Hematopoietic multipotent progenitor cell treated with erythropoietin and hydrocortisone succinate and interleukin-3 and kit ligand, for 8 days (in vitro differentiated cells): Measurements from ENCODE around the gene ZNF69.
"Not testable (repeated sequence)": the region's sequence is repeated elsewhere in the genome, so short reads cannot be mapped to it uniquely, and the experiment has no call there.

Experiments used
- DNase-seq: peaks from one replicate; pipeline ENCODE4 v3.0.0-alpha.2; 2015

ZNF69 gene

GRCh38 chr19:11902228-11902627, 14.6 kb downstream of the ZNF69 start:
- DNase-seq = no peak

- no peak for DNase-seq
These were observed 18.3 kb downstream of the ZNF69 start for GRCh38 chr19:11905928-11906327.

DNA sequence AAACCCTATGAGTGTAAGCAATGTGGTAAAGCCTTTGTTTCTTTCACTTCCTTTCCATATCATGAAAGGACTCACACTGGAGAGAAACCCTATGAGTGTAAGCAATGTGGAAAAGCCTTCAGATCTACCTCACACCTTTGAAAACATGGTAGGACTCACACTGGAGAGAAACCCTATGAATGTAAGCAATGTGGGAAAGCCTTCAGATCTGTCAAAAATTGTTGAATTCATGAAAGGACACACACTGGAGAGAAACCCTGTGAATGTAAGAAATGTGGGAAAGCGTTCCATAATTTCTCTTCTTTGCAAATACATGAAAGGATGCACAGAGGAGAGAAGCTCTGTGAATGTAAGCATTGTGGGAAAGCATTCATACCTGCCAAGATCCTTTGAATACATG, 24.4 kb downstream of the ZNF69 start:
- DNase-seq = not testable (repeated sequence)

DNA sequence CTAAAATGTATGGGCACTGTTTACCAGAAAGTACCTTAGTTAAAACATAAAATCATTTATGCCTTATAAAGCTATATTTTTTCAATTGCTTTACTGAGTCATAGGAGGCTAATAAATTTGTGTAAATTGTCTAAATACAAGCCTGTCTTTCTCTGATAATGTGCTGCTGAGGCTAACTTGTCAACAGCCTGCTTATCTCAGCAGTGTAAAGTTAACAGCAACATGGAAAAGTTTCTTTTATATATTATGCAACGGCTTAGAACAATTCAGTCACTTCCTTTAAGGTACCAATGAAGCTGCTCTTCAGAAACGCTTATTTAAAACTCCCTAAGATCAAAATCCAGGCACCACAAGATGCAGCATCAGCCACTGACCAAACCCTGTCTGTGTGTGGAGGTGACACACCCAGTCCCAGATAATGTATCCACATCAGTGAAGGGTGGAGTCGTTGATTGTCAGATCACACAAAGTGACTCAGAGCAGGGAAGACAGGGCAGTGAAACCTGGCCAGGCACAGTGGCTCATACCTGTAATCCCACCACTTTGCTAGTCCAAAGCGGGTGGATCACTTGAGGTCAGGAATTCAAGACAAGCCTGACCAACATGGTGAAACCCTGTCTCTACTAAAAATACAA, 27.0 kb downstream of the ZNF69 start:
- DNase-seq = not testable (repeated sequence)

- no peak for DNase-seq
These were observed 34.4 kb downstream of the ZNF69 start for GRCh38 chr19:11921852-11922495.

- DNase-seq = peak; percentile 96
These were observed 37.5 kb downstream of the ZNF69 start, which contains the start of gene ZNF700 for GRCh38 chr19:11924886-11925650. ZNF700 (plus strand) TSS chr19:11925107; CDS start chr19:11925211, 104 bp downstream.

GRCh38 chr19:11925651-11926187, 38.1 kb downstream of the ZNF69 start:
- peak; percentile 28 for DNase-seq

DNA sequence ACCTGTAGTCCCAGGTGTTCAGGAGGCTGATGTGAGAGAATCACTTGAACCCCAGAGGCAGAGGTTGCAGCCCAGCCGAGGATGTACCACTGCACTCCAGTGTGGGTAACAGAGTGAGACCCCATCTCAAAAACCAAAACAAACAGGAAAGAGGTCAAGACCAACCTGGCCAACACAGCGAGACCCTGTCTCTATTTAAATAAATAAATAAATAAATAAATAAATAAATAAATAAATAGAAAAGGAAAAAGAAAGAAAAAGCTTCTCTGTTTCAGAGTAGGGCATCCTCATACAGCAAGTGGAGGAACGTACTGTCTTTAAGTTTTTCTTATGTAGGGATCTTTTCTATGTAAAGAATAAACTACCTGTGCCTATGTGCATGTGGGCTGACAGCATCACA, 39.6 kb downstream of the ZNF69 start:
- no peak for DNase-seq

DNA sequence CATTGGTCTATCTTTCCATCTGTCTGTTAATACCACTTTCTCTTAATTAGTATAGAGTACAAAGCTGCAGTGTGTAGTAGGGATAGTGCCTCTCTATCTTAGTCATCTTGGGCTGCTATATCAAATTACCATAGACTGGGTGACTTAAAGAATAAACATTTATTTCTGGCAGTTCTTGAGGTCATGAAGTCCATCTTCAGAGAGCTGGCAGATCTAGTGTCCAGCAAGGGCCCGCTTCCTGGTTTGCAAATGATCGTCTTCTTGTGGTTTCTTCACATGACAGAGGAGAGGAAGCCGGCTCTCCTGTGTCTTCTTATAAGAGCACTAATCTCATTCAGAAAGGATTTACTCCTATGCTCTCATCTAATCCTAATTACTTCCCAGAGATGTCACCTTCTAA, 43.5 kb downstream of the ZNF69 start:
- no peak for DNase-seq

- DNase-seq = no peak
These were observed 43.9 kb downstream of the ZNF69 start for GRCh38 chr19:11931513-11931912.

DNA sequence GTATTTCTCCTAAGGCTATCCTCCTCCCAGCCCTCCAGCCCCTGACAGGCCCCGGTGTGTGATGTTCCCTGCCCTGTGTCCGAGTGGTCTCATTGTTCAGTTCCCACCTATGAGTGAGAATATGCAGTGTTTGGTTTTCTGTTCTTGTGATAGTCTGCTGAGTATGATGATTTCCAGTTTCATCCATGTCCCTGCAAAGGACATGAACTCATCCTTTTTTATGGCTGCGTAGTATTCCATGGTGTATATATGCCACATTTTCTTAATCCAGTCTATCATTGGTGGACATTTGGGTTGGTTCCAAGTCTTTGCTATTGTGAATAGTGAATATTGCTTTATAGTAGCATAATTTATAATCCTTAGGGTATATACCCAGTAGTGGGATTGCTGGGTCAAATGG, 48.2 kb downstream of the ZNF69 start:
- DNase-seq = not testable (repeated sequence)

- DNase-seq = not testable (repeated sequence)
These were observed 50.8 kb downstream of the ZNF69 start for GRCh38 chr19:11938383-11938782.

- DNase-seq = not testable (repeated sequence)
These were observed 53.8 kb downstream of the ZNF69 start for GRCh38 chr19:11941361-11941887.

DNA sequence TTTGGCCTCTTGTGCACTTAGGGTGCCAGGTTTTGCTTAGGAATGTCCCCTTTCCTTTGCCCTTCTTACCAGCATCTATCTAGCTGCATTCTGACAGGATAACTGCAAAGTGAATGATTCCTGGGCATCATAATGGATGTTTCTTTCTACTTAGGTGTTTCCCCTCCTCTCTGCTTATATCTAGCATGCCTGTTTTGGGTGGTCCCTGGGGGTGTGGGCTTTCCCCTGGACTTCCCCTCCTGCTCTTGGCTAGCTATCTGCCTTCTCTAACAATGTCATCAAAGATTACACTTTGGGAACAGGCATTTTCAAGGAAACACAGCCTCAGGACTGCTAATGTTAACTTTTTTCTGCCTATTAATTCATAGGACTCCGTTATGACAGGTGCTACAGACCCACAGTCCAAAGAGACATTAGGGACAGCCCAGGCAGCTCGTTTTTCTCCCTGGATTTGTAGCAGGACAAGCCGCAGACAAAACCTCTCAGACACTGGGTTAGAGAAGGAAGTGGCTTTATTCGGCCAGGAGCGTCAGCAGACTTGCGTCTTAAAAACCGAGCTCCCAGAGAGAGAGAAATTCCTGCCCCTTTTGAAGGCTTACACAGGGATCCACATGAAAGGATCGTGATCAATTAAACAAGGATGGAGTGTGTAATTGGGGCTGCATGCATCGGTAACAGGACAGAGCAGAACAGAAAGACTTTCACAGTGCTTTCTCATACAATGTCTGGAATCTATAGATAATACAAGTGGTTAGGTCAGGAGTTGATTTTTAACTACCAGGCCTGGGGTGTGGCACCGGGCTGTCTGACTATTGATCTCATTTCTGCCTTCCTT, 54.6 kb downstream of the ZNF69 start:
- DNase-seq = no peak

DNA sequence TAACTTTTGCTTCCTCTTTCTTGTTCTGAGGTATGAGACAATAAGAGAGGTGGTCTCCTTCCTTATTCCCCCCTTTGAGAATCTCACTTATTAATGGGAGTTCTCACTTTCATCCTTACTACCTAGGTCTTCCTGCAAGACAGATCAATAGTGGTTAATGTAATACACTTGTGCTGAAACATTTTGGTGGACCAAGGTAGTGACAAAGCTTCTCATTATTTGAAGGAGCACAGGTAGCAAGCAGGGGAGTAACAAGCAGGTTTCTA, 55.2 kb downstream of the ZNF69 start:
- DNase-seq = peak; percentile 29

- DNase-seq = no peak
These were observed 57.1 kb downstream of the ZNF69 start for GRCh38 chr19:11944656-11945055.

GRCh38 chr19:11948646-11949045, 61.1 kb downstream of the ZNF69 start:
- no peak for DNase-seq

DNA sequence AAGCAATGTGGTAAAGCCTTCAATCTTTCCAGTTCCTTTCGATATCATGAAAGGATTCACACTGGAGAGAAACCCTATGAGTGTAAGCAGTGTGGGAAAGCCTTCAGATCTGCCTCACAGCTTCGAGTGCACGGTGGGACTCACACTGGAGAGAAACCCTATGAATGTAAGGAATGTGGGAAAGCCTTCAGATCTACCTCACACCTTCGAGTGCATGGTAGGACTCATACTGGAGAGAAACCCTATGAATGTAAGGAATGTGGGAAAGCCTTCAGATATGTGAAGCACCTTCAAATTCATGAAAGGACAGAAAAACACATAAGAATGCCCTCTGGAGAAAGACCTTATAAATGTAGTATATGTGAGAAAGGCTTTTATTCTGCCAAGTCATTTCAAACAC, 61.6 kb downstream of the ZNF69 start:
- DNase-seq = no peak

DNA sequence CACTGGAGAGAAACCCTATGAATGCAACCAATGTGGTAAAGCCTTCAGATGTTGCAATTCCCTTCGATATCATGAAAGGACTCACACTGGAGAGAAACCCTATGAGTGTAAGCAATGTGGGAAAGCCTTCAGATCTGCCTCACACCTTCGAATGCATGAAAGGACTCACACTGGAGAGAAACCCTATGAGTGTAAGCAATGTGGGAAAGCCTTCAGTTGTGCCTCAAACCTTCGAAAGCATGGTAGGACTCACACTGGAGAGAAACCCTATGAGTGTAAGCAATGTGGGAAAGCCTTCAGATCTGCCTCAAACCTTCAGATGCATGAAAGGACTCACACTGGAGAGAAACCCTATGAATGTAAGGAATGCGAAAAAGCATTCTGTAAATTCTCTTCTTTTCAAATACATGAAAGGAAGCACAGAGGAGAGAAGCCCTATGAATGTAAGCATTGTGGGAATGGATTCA, 62.1 kb downstream of the ZNF69 start:
- DNase-seq = not testable (repeated sequence)

GRCh38 chr19:11950312-11950711, 62.7 kb downstream of the ZNF69 start:
- no peak for DNase-seq
